ENCODE measurements around the gene AASDH. TPM values are rescaled to one million over a fixed set of nuclear protein-coding genes. Genes with fewer than 3 reads are reported as not detected.

Gene AASDH
- total RNA-seq, 1 donor from 2014 or later = 7.3 TPM

GRCh38 chr4:56388306-56388705, 1.0 kb upstream of the AASDH start:
- peak overlapping the region; percentile 92 for H3K4me3 Mint-ChIP-seq (ENCODE audit: unreplicated experiment)
- no peaks in the 10 kb centered on the region for H3K27me3 Mint-ChIP-seq (ENCODE audit: low read depth, unreplicated experiment)
- no peaks in the 10 kb centered on the region for H3K27me3 ChIP-seq (ENCODE audit: insufficient read depth, low read length)
- peak overlapping the region; percentile 99 for H3K27ac Mint-ChIP-seq (ENCODE audit: unreplicated experiment)
- H3K4me3 ChIP-seq (ENCODE audit: insufficient read depth, low read depth, low read length) = peak overlapping the region; percentile 94
- H3K4me1 ChIP-seq (ENCODE audit: insufficient read depth, low read length) = peaks cover 6% of the 10 kb centered on the region
- H3K4me1 Mint-ChIP-seq (ENCODE audit: low read depth, unreplicated experiment) = peaks cover 11% of the 10 kb centered on the region
- DNase-seq (ENCODE audit: low read depth) (no peak), FAIRE-seq (no peak)
- H3K27ac ChIP-seq (ENCODE audit: low read depth, low read length) = peak overlapping the region; percentile 97
- peak overlapping the region; percentile 94 for H3K4me2 ChIP-seq (ENCODE audit: low read length)
- H3K36me3 Mint-ChIP-seq (ENCODE audit: low read depth, unreplicated experiment) = peaks cover 3% of the 10 kb centered on the region
- H3K36me3 ChIP-seq (ENCODE audit: insufficient read depth, low read length) = no peaks in the 10 kb centered on the region
- TF ChIP-seq CTCF (IDR thresholded peaks at IDR 0.05; ENCODE audit: insufficient read depth, low read depth, low read length) (no peak), EZH2 (IDR thresholded peaks at IDR 0.05; ENCODE audit: insufficient read depth, low read length) (no peak)
- H4K20me1 ChIP-seq (ENCODE audit: insufficient read depth, low read length) = no peaks in the 10 kb centered on the region
- peaks cover 32% of the 10 kb centered on the region for H3K79me2 ChIP-seq (ENCODE audit: insufficient read depth, low read length)
- no peak overlapping the region for H2AFZ ChIP-seq (ENCODE audit: low read depth, low read length)
- no peaks in the 10 kb centered on the region for H3K9me3 Mint-ChIP-seq (ENCODE audit: unreplicated experiment)
- no peaks in the 10 kb centered on the region for H3K9me3 ChIP-seq (ENCODE audit: insufficient read depth, low read depth, low read length)
- peak overlapping the region; percentile 96 for H3K9ac ChIP-seq (ENCODE audit: low read length)

DNA sequence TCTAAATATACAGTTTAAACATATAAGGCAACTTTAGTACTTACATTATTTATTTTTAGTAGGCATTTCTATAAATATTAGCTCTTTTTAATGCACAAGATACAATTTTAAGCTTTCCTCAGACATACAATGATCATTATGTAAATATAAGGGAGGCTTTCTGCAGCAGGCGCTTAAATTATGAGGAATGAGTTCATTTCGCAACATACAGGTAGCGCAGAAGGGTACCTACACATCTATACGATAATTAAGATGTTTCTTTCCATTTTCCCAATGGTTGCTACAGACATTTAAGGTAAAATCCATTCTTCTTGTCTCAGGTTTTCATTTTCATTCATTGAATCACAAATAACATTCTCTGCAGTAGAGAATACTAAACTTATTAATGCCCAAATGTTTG, 1.2 kb downstream of the AASDH start:
- peaks cover 11% of the 10 kb centered on the region for H3K4me1 Mint-ChIP-seq (ENCODE audit: low read depth, unreplicated experiment)
- H3K27ac ChIP-seq (ENCODE audit: low read depth, low read length) = no peak overlapping the region
- H3K4me2 ChIP-seq (ENCODE audit: low read length) = peak overlapping the region; percentile 94
- H3K9ac ChIP-seq (ENCODE audit: low read length) = no peak overlapping the region
- no peaks in the 10 kb centered on the region for H3K27me3 ChIP-seq (ENCODE audit: insufficient read depth, low read length)
- H3K27me3 Mint-ChIP-seq (ENCODE audit: low read depth, unreplicated experiment) = no peaks in the 10 kb centered on the region
- no peaks in the 10 kb centered on the region for H3K36me3 ChIP-seq (ENCODE audit: insufficient read depth, low read length)
- no peaks in the 10 kb centered on the region for H3K9me3 Mint-ChIP-seq (ENCODE audit: unreplicated experiment)
- H3K9me3 ChIP-seq (ENCODE audit: insufficient read depth, low read depth, low read length) = no peaks in the 10 kb centered on the region
- peaks cover 1% of the 10 kb centered on the region for H3K36me3 Mint-ChIP-seq (ENCODE audit: low read depth, unreplicated experiment)
- peak overlapping the region; percentile 92 for H3K4me3 Mint-ChIP-seq (ENCODE audit: unreplicated experiment)
- H2AFZ ChIP-seq (ENCODE audit: low read depth, low read length) = no peak overlapping the region
- DNase-seq (ENCODE audit: low read depth) = no peak
- peaks cover 6% of the 10 kb centered on the region for H3K4me1 ChIP-seq (ENCODE audit: insufficient read depth, low read length)
- no peak for TF ChIP-seq CTCF (IDR thresholded peaks at IDR 0.05; ENCODE audit: insufficient read depth, low read depth, low read length)
- TF ChIP-seq EZH2 (IDR thresholded peaks at IDR 0.05; ENCODE audit: insufficient read depth, low read length) = no peak
- no peaks in the 10 kb centered on the region for H4K20me1 ChIP-seq (ENCODE audit: insufficient read depth, low read length)
- FAIRE-seq = no peak
- H3K27ac Mint-ChIP-seq (ENCODE audit: unreplicated experiment) = peak overlapping the region; percentile 75
- H3K4me3 ChIP-seq (ENCODE audit: insufficient read depth, low read depth, low read length) = no peak overlapping the region
- peaks cover 28% of the 10 kb centered on the region for H3K79me2 ChIP-seq (ENCODE audit: insufficient read depth, low read length)

DNA sequence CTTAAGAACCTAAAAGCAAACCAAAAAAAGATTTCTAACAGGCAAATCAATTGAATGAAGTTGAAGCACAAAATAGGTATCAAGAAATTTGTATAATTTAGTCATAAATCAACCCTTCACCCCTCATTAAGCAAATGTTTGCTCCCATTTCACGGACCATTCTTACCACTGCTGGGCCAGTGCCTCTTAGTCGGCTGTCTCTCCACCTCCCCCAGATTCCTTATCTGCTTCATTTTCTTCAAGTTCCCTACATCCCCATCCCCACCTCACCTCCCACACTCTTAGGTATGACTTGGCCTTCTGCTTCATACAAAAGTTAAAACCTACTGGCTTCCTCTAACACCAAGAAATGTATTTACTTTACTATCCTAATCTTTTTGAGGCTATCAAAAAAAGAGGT, 11.8 kb downstream of the AASDH start:
- no peak for TF ChIP-seq EZH2 (IDR thresholded peaks at IDR 0.05; ENCODE audit: insufficient read depth, low read length)
- TF ChIP-seq CTCF (IDR thresholded peaks at IDR 0.05; ENCODE audit: insufficient read depth, low read depth, low read length) = no peak
- Mint-ChIP-seq H3K4me3 (ENCODE audit: unreplicated experiment) (no peak overlapping the region), H3K27ac (ENCODE audit: unreplicated experiment) (no peak overlapping the region), H3K27me3 (ENCODE audit: low read depth, unreplicated experiment) (no peaks in the 10 kb centered on the region), H3K4me1 (ENCODE audit: low read depth, unreplicated experiment) (peaks cover 4% of the 10 kb centered on the region), H3K36me3 (ENCODE audit: low read depth, unreplicated experiment) (no peaks in the 10 kb centered on the region), H3K9me3 (ENCODE audit: unreplicated experiment) (no peaks in the 10 kb centered on the region)
- Histone ChIP-seq H3K9ac (ENCODE audit: low read length) (no peak overlapping the region), H3K27ac (ENCODE audit: low read depth, low read length) (no peak overlapping the region), H3K4me2 (ENCODE audit: low read length) (no peak overlapping the region), H3K4me3 (ENCODE audit: insufficient read depth, low read depth, low read length) (no peak overlapping the region), H3K27me3 (ENCODE audit: insufficient read depth, low read length) (no peaks in the 10 kb centered on the region), H3K4me1 (ENCODE audit: insufficient read depth, low read length) (no peaks in the 10 kb centered on the region), H4K20me1 (ENCODE audit: insufficient read depth, low read length) (no peaks in the 10 kb centered on the region), H3K9me3 (ENCODE audit: insufficient read depth, low read depth, low read length) (no peaks in the 10 kb centered on the region), H3K79me2 (ENCODE audit: insufficient read depth, low read length) (no peaks in the 10 kb centered on the region), H2AFZ (ENCODE audit: low read depth, low read length) (no peak overlapping the region), H3K36me3 (ENCODE audit: insufficient read depth, low read length) (no peaks in the 10 kb centered on the region)
- FAIRE-seq = no peak
- no peak for DNase-seq (ENCODE audit: low read depth)
